ENCODE measurements around the gene FYN.
A peak's percentile ranks its signal among the peaks of the same experiment; 100 is the strongest.

The FYN gene

GRCh38 chr6:111673532-111673931, 199.7 kb downstream of the FYN start:
- no peak for DNase-seq

- DNase-seq: no peak
Observed at GRCh38 chr6:111672761-111673450, 200.3 kb downstream of the FYN start.

DNA sequence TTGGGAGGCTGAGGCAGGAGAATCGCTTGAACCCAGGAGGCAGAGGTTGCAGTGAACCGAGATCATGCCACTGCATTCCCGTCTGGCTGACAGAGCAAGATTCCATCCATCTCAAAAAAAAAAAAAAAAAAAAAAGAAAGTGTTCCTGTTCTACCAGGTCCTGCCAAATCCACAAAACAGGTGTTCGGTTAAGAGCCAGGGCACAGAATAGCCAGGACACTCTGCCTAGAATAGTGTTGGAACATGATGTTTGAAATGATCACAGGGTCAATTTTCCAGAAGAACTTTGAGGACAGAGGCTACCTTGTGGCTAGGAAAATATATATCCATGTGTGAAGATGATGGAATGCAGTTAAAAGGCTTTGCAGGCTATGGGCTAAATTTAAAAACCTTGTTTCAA, 203.9 kb downstream of the FYN start:
- DNase-seq: no peak

- no peak for DNase-seq
Observed at GRCh38 chr6:111668410-111668809, 204.8 kb downstream of the FYN start.

DNA sequence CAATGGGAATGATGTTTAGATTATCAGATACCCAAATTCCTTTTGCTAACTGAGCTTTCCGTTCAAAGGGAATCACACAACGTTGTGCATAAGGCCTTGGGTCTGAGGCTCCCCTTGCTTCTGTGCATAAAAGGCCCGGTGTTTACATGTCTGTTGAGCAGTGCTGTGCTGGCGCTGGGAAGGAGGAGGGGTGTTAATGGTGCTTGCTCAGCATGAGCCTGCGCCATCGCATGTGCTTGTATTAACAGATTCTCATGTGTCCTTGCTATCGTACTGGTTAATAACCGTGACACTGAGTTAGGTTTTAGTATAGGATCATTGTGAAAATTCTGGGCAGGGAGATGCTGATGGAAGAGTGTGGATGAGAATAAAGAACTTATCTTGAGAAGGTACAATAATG, 205.3 kb downstream of the FYN start:
- DNase-seq: no peak

DNA sequence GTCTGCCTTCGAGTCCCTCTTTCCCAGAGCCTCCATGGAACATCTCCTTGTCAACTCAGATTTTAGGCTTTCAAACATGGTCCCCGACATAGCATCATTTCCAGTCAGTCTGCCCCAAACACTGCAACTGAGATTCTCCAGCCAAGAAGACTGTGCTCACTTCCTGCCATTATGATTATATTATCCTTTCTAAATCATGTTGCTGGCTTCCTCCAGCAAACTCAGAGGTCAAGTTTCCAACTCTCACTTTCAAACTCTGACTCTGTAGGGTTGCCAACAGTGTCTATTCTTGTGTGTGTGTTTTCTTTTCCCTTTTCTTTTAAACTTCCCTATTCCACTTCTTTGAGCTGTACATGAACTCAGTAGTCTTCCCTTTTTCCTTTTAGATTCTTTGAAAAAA, 206.4 kb downstream of the FYN start:
- no peak for DNase-seq

- DNase-seq: no peak
Observed at GRCh38 chr6:111664565-111665030, 208.7 kb downstream of the FYN start.

DNA sequence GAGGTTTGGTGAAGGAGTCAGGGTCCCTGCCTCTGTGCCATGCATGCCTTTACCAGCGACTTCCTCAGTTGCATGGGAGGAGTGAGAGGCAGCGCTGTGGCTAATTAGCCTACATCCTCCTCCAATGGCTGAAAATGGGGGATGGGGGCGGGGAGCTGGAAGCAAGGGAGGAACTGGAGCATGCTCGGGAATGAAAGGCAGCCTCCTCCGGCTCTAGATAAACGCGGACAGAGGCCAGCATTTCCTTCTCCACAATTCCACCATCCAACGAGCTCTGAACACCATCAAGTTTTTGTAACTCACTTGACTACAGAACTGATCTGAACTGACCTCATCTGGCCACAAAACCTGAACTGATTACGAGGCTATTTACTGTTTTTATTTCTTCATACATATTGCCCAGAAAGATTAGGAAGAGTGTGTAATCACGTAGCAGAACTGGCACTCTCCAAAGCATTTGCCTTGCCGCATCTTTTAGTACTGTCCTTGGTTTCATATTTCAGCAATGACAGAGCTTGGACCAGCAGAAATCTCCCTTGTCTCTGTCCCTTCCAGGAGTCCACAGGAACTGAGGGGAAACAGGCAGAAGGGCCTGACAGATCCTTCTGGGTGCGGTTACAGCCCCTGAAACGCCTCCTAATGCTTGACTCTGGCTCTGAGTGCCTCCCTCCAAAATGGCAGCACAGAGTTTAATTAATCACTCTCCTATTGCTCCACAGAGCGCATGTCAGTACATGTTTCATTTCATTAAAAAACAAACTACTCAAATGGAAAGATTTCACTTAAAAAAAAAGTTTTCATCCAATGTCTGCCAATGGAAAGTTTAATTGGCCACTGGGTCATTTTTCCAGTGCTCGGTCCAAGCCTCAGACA, 209.3 kb downstream of the FYN start:
- DNase-seq: peak; percentile 71

GRCh38 chr6:111662794-111663593, 210.3 kb downstream of the FYN start:
- DNase-seq: no peak

DNA sequence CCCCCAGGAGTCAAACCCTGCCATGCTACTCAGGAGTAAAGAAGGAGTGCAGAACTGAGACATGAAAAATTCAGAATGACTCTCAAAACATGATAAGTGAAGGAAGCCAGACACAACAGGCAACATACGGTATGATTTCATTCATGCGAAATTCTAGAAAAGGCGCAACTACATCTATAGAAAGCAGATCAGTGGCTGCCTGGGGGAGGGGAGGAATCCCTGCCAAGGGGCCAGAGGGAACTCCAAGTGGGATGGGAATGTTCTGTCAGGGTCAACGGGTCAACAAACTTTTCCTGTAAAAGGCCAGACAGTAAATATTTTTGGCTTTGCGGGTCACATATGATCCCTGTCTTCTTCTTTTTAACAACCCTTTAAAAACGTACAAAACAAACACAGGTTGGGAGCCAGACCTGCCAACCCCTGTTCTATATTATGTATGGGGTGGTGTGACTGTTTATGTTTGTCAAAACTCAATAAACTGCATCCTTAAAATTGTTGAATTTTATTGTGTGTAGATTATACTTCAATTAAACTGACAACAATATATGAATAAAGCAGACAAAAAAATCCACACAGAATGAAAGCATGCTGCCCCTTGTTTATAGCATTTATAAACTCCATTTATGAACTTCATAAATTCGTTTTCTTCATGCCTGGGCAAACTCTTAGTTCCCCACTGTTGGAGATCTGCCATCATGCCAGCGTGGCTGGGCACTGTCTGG, 211.0 kb downstream of the FYN start:
- no peak for DNase-seq

- no peak for DNase-seq
Observed at GRCh38 chr6:111661541-111662061, 211.7 kb downstream of the FYN start.

- DNase-seq: no peak
Observed at GRCh38 chr6:111660531-111660930, 212.7 kb downstream of the FYN start.

GRCh38 chr6:111658462-111659154, 214.6 kb downstream of the FYN start:
- DNase-seq: peak; percentile 55

DNA sequence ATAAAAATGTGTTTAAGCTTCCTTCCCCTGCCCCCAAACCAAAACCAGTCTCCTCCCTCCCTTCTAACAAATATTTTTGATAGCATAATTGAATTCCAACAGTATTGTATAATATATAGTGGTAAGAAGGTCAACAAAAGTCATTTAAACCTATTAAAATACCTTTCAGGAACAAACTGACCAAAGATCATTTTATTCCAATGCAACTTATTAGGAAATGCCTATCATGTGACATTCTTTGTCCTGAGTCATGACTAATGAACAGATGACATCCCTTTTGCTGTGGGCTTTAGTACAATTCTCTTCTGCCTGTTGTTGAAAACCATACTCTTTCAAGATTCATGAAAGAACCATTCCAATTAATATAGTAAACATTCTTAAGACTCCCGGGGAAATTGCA, 216.1 kb downstream of the FYN start:
- peak; percentile 83 for DNase-seq

DNA sequence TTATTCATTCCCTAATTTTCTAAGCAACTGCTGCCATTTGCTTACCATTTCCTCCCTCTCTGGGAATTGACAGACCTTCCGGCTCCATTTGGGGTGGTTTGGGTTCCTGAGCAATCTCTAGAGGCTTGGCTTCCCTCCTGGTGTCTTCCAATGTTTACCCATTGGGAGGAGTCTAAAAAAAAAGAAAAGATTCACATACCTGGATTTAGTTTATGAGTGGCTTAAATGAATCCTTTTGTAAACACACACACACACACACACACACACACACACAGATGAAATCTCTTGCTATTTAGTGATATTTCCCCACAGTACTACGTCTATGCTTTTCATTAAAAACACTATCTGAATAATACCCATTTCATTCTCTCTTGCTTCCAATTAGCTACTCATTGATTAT, 219.3 kb downstream of the FYN start:
- no peak for DNase-seq

- no peak for DNase-seq
Observed at GRCh38 chr6:111653434-111653833, 219.8 kb downstream of the FYN start.

DNA sequence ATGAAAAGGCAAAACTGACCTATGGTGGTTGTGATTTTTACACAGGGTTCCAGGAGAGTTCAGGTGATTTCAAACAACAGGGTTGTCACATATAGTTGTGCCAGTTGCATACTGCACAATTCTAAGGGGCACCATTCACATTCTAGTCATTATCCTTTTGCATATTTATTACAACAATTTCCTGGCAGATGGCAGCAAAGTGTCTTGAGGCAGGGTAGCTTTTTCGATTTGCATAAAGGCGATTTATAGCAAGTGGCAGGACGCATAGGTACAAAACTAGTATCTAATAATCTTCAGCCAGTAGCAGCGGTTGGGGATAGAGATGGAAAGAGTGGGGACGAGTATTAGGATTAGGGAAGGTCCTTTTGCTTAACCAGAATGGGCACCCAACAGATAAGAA, 221.1 kb downstream of the FYN start:
- no peak for DNase-seq

DNA sequence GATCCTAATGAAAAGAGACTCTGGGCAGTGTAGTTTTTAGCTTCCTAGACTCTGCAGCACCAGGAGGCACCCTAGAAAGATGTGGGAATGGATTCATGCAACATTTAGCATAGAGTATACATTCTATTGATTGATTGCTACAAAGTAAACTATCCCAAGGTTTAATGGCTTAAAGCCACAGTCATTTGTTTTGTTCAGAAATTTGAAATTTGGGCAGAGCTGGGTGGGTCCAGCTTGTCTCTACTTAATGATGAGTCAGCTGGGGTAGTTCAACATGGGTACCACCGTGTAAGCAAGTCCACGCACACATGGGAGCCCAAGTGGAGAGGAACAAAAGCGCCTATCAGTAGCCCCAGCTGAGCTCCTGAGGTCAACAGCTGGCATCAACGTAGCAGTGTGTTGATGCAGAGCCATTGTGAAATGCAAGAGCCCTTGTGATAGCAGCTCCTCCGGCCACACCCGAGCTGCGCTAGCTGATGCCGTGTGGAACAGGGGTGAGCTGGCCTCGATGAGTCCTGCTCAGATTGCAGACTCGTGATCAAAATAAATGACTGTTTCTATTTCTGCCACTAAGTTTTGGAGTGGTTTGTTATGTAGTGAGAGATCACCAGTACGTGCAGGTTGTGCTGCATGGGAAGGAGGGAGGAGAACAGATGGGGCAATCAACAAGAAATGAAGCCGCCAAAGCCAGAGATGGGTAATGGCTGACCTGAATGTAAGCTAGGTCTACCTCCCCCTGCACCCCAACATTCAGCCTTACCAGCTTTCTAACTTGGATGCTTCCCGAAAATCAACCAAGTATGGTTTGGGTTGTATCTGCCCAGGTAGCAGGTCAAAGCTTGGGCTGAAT, 221.8 kb downstream of the FYN start:
- no peak for DNase-seq

- no peak for DNase-seq
Observed at GRCh38 chr6:111650049-111650448, 223.2 kb downstream of the FYN start.

- no peak for DNase-seq
Observed at GRCh38 chr6:111648100-111648499, 225.2 kb downstream of the FYN start.

DNA sequence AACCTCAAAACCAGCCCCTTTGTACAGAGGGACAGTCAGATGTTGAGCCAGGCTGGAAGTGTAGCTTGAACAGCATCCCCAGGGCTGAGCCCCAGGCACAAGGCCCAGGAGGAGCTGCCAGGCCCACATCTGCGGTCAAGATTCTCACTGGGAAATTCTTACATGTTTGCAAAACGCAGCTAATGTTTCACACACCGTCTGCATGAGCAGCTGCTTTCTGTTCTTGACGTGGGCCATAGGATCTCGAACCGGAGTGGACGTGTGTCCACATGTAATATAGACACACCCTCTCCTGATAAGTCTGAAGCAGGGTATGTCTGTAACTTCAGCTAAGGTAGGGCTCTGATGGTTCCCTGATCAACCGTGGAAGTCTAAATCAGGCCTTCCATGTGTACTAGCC, 226.3 kb downstream of the FYN start:
- DNase-seq: peak; percentile 32
